Measurements from ENCODE around the gene SFI1.

DNA sequence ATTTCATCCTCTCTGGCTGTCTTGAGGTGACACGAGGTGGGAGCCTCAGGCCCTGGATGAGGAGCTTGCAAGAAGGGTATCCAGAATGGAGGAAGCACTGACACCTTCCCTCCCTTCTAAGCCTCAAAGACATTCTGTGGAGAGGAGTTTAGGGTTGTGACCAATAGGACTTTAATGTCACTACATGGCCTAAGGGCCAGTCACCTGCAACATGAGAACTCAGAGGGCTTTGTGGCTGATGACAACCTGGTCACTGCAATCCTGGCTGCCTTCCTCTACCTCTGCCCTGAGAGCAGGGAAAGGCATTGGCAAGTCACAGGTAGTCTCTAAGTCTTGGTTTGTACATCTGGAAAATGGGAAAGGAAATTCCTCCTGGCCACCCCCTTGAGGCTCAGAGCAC is 132.0 kb downstream of the SFI1 start:
- TF ChIP-seq CTCF (IDR thresholded peaks at IDR 0.05) (no peak), POLR2A (IDR thresholded peaks at IDR 0.05) (no peak)
